ENCODE measurements around the gene FER. TPM values are rescaled to one million over a fixed set of nuclear protein-coding genes. Genes with fewer than 3 reads are reported as not detected.
"Not testable (repeated sequence)": the region's sequence is repeated elsewhere in the genome, so short reads cannot be mapped to it uniquely, and the experiment has no call there.

The FER gene
- total RNA-seq, 2 experiments from 2014 or later = 9.4 to 10.0 TPM

DNA sequence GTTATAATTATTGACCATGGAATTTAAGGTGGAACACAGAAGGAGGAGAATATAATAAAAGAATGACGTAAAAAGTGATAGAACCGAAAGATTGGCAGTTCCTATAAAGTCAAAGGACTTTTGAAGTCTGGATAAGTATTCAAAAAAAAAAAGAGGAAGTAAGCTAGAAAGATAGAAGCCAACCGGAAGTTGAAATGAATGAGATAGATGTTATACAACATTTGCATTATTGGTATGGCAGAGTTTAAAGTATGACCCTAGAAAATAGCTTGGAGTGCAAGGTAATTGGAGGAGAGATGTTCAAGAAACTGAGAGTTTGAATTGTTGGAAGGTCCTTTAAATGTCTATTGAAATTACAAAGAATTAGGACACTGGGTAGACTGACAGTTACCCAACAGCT is 293.6 kb downstream of the FER start:
- peak; percentile 43 for DNase-seq (ENCODE audit: low spot score)
- no peaks in the 10 kb centered on the region for H3K9me3 ChIP-seq (ENCODE audit: low read length)
- POLR2A ChIA-PET = interaction anchor here (0.8 to 1.6 kb wide), 2 partner anchors 12 to 28 kb away, joined by 3 to 4 read pairs; no protein-coding TSS in a partner anchor
- H3K79me2 ChIP-seq (ENCODE audit: insufficient read depth, low read depth, low read length) = no peaks in the 10 kb centered on the region
- H3K9me2 ChIP-seq (ENCODE audit: insufficient read depth, low read length) = no peaks in the 10 kb centered on the region
- no peaks in the 10 kb centered on the region for H3K36me3 ChIP-seq (ENCODE audit: insufficient read depth, low read length)
- no peak overlapping the region for H3K27ac ChIP-seq (ENCODE audit: low read depth, low read length, poor library complexity, severe bottlenecking)
- H3K4me3 ChIP-seq (ENCODE audit: low read depth, low read length, poor library complexity, severe bottlenecking) = no peak overlapping the region
- H3K4me1 ChIP-seq (ENCODE audit: insufficient read depth, low read length, poor library complexity, severe bottlenecking) = peaks cover 9% of the 10 kb centered on the region
- intact Hi-C loops (cut with micrococcal nuclease; ENCODE audit: unreplicated experiment) = no loop called here
- CTCF ChIA-PET (ENCODE audit: unreplicated experiment) = no interaction called here
- no peak overlapping the region for H3K4me2 ChIP-seq (ENCODE audit: low read length)
- no TSS peak for BruUV-seq (replicated peaks)
- TF ChIP-seq, protein P1, sequence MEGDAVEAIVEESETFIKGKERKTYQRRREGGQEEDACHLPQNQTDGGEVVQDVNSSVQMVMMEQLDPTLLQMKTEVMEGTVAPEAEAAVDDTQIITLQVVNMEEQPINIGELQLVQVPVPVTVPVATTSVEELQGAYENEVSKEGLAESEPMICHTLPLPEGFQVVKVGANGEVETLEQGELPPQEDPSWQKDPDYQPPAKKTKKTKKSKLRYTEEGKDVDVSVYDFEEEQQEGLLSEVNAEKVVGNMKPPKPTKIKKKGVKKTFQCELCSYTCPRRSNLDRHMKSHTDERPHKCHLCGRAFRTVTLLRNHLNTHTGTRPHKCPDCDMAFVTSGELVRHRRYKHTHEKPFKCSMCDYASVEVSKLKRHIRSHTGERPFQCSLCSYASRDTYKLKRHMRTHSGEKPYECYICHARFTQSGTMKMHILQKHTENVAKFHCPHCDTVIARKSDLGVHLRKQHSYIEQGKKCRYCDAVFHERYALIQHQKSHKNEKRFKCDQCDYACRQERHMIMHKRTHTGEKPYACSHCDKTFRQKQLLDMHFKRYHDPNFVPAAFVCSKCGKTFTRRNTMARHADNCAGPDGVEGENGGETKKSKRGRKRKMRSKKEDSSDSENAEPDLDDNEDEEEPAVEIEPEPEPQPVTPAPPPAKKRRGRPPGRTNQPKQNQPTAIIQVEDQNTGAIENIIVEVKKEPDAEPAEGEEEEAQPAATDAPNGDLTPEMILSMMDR (conservative IDR thresholded peaks at IDR 0.05; ENCODE audit: low read length) = no peak
- TF ChIP-seq EZH2phosphoT487 (IDR thresholded peaks at IDR 0.05; ENCODE audit: borderline replicate concordance, low read depth, low read length) = no peak
- H2AFZ ChIP-seq (ENCODE audit: low read length) = no peak overlapping the region
- no peaks in the 10 kb centered on the region for H4K20me1 ChIP-seq (ENCODE audit: insufficient read depth, low read length)

DNA sequence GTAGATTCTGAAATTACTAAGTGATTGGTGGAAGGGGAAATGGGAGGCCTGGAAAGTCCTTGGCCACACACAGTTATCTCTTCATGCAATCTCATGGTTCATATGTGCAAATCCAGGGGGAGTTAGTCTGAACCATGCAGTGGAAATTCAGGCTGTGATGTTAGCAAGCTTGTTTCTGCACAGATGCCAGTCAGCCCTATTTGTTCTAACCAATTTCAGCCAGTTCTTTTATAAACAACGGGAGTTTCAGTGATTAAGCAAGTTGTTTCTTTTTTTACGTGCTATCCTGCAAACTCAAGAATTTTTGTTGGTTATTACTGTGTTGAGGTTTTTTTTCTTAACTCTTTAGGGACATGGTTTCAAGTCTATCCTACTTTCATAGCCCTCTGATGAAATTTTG is 298.0 kb downstream of the FER start:
- Histone ChIP-seq H3K79me2 (ENCODE audit: insufficient read depth, low read depth, low read length) (no peaks in the 10 kb centered on the region), H3K4me2 (ENCODE audit: low read length) (no peak overlapping the region), H3K9me3 (ENCODE audit: low read length) (no peaks in the 10 kb centered on the region), H3K9me2 (ENCODE audit: insufficient read depth, low read length) (no peaks in the 10 kb centered on the region), H3K36me3 (ENCODE audit: insufficient read depth, low read length) (no peaks in the 10 kb centered on the region), H3K4me1 (ENCODE audit: insufficient read depth, low read length, poor library complexity, severe bottlenecking) (peaks cover 8% of the 10 kb centered on the region), H3K27ac (ENCODE audit: low read depth, low read length, poor library complexity, severe bottlenecking) (no peak overlapping the region), H4K20me1 (ENCODE audit: insufficient read depth, low read length) (no peaks in the 10 kb centered on the region), H3K4me3 (ENCODE audit: low read depth, low read length, poor library complexity, severe bottlenecking) (no peak overlapping the region), H2AFZ (ENCODE audit: low read length) (no peak overlapping the region)
- CTCF ChIA-PET (ENCODE audit: unreplicated experiment) = no interaction called here
- intact Hi-C loops (cut with micrococcal nuclease; ENCODE audit: unreplicated experiment) = no loop called here
- TF ChIP-seq EZH2phosphoT487 (IDR thresholded peaks at IDR 0.05; ENCODE audit: borderline replicate concordance, low read depth, low read length) = no peak
- TF ChIP-seq, protein P1 (conservative IDR thresholded peaks at IDR 0.05; ENCODE audit: low read length) = no peak
- no TSS peak for BruUV-seq (replicated peaks)
- POLR2A ChIA-PET = no interaction called here
- DNase-seq (ENCODE audit: low spot score) = no peak

DNA sequence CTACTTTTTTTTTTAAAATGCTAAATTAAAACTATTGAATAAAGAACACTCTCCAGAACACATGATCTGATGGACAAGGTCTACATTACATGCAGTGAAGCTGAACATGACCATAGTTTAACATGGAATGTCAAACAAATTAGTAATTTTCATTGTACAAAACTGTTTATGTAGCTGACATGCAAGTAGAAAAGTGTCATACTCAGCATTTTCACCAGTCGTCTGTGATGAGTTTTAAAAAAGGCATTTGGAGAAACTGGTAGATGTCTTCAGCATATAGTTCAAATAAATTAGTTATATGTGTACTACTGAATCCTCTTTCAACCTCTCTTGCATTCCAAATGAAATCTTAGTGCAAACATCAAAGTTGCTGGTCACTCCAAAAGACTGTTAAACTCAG is 301.9 kb downstream of the FER start:
- H3K4me3 ChIP-seq (ENCODE audit: low read depth, low read length, poor library complexity, severe bottlenecking) = no peak overlapping the region
- no peaks in the 10 kb centered on the region for H3K9me2 ChIP-seq (ENCODE audit: insufficient read depth, low read length)
- BruUV-seq (replicated peaks) = no TSS peak
- no peaks in the 10 kb centered on the region for H3K36me3 ChIP-seq (ENCODE audit: insufficient read depth, low read length)
- no peak for TF ChIP-seq EZH2phosphoT487 (IDR thresholded peaks at IDR 0.05; ENCODE audit: borderline replicate concordance, low read depth, low read length)
- TF ChIP-seq, protein P1 (conservative IDR thresholded peaks at IDR 0.05; ENCODE audit: low read length) = no peak
- no peak overlapping the region for H2AFZ ChIP-seq (ENCODE audit: low read length)
- CTCF ChIA-PET (ENCODE audit: unreplicated experiment) = no interaction called here
- POLR2A ChIA-PET = interaction anchor here (0.6 to 0.7 kb wide), 2 partner anchors 145 to 483 kb away, joined by 3 read pairs; no protein-coding TSS in a partner anchor
- H3K4me2 ChIP-seq (ENCODE audit: low read length) = no peak overlapping the region
- no peak overlapping the region for H3K27ac ChIP-seq (ENCODE audit: low read depth, low read length, poor library complexity, severe bottlenecking)
- no peaks in the 10 kb centered on the region for H3K9me3 ChIP-seq (ENCODE audit: low read length)
- DNase-seq (ENCODE audit: low spot score) = no peak
- no peaks in the 10 kb centered on the region for H3K79me2 ChIP-seq (ENCODE audit: insufficient read depth, low read depth, low read length)
- H3K4me1 ChIP-seq (ENCODE audit: insufficient read depth, low read length, poor library complexity, severe bottlenecking) = no peaks in the 10 kb centered on the region
- H4K20me1 ChIP-seq (ENCODE audit: insufficient read depth, low read length) = no peaks in the 10 kb centered on the region
- intact Hi-C loops (cut with micrococcal nuclease; ENCODE audit: unreplicated experiment) = no loop called here

DNA sequence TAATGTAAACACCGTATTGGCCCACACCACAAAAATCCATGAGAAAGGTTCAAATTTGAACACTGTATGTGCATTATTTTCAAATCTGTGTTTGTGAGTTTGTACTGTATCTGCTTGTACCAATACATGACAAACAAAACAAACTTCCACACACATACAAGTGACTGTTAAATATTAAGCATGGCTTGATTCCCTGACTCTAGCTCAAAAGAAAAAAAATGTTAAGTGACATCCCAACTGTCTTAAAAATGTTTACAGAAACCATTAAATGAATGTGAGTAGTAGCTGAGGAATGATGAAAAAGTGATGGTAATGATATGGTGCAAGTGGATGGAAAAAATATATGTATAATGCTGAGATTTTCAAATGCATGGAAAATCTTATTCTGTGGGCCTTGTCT is 302.6 kb downstream of the FER start:
- H3K9me3 ChIP-seq (ENCODE audit: low read length); intact Hi-C loops (cut with micrococcal nuclease; ENCODE audit: unreplicated experiment); H4K20me1 ChIP-seq (ENCODE audit: insufficient read depth, low read length); CTCF ChIA-PET (ENCODE audit: unreplicated experiment); BruUV-seq (replicated peaks); H3K9me2 ChIP-seq (ENCODE audit: insufficient read depth, low read length); H3K4me3 ChIP-seq (ENCODE audit: low read depth, low read length, poor library complexity, severe bottlenecking); H3K27ac ChIP-seq (ENCODE audit: low read depth, low read length, poor library complexity, severe bottlenecking); H3K79me2 ChIP-seq (ENCODE audit: insufficient read depth, low read depth, low read length); DNase-seq (ENCODE audit: low spot score); POLR2A ChIA-PET; H3K4me1 ChIP-seq (ENCODE audit: insufficient read depth, low read length, poor library complexity, severe bottlenecking); H3K36me3 ChIP-seq (ENCODE audit: insufficient read depth, low read length); H3K4me2 ChIP-seq (ENCODE audit: low read length); H2AFZ ChIP-seq (ENCODE audit: low read length): not testable (repeated sequence)

DNA sequence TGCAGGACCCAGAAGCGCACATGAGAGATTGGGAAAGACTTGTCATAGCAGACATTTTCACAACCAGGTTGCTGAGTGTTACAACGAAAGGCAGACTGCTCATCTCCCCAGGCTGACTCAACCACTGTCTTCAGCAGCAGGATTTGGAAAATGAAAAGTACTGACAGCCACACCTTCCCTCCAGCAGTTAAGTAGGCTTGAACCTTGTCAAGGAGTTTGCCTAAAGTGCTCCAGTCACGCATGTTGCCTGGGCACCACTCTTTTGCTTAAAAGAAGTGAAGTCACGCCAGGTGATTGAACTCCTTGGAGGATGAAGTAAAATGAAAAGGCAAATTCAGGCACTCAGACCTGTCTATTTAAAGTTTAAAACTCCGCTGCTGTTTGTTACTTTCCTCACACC is 304.5 kb downstream of the FER start:
- H4K20me1 ChIP-seq (ENCODE audit: insufficient read depth, low read length); POLR2A ChIA-PET; BruUV-seq (replicated peaks); H3K9me2 ChIP-seq (ENCODE audit: insufficient read depth, low read length); H3K9me3 ChIP-seq (ENCODE audit: low read length); H3K79me2 ChIP-seq (ENCODE audit: insufficient read depth, low read depth, low read length); H3K4me1 ChIP-seq (ENCODE audit: insufficient read depth, low read length, poor library complexity, severe bottlenecking); DNase-seq (ENCODE audit: low spot score); H3K4me2 ChIP-seq (ENCODE audit: low read length); H3K4me3 ChIP-seq (ENCODE audit: low read depth, low read length, poor library complexity, severe bottlenecking); H3K36me3 ChIP-seq (ENCODE audit: insufficient read depth, low read length); CTCF ChIA-PET (ENCODE audit: unreplicated experiment); H2AFZ ChIP-seq (ENCODE audit: low read length); intact Hi-C loops (cut with micrococcal nuclease; ENCODE audit: unreplicated experiment); H3K27ac ChIP-seq (ENCODE audit: low read depth, low read length, poor library complexity, severe bottlenecking): not testable (repeated sequence)

Data from OCI-LY7 (cell line).